SK-N-SH (cell line): ENCODE data around the gene ZNF227.
"Not testable (repeated sequence)": the region's sequence is repeated elsewhere in the genome, so short reads cannot be mapped to it uniquely, and the experiment has no call there.

Experiments
- EZH2phosphoT487 ChIP-seq: fragments of 200-600 bp; sonication (generic); IDR thresholded peaks from 2 replicates; pipeline ENCODE4 v1.6.1; 2017; ENCODE audit warnings: low read depth, mixed run types, mild to moderate bottlenecking, antibody characterized with exemption, moderate library complexity, borderline replicate concordance
- MXI1 ChIP-seq: IDR thresholded peaks from 2 replicates; pipeline ENCODE4 v1.6.1; 2012; ENCODE audit warnings: mild to moderate bottlenecking, low read depth, low read length, improper control_type of control experiment
- NRF1 ChIP-seq: IDR thresholded peaks from 2 replicates; pipeline ENCODE4 v1.6.1; 2012; ENCODE audit warnings: low read depth, mild to moderate bottlenecking, low read length
- POLR2AphosphoS5 ChIP-seq: IDR thresholded peaks from 2 replicates; pipeline ENCODE4 v1.6.1; 2012; ENCODE audit warnings: low read depth, low read length
- RAD21 ChIP-seq: IDR thresholded peaks from 2 replicates; pipeline ENCODE4 v1.6.1; 2012; ENCODE audit warnings: mild to moderate bottlenecking, low read length
- RCOR1 ChIP-seq: fragments of 150-350 bp; IDR thresholded peaks from 2 replicates; pipeline ENCODE4 v1.6.1; 2017; ENCODE audit warnings: antibody characterized with exemption, low read length
- SMC3 ChIP-seq: IDR thresholded peaks from 2 replicates; pipeline ENCODE4 v1.6.1; 2012; ENCODE audit warnings: low read depth, low read length, improper control_type of control experiment
- TAF1 ChIP-seq: IDR thresholded peaks from 2 replicates; pipeline ENCODE4 v1.6.1; 2012; ENCODE audit warnings: low read depth, mild to moderate bottlenecking, low read length, moderate library complexity, borderline replicate concordance
- TF ChIP-seq, protein P1 (sequence below): fragments of 150-350 bp; IDR thresholded peaks from 2 replicates; pipeline ENCODE4 v1.6.1; 2017; ENCODE audit warnings: antibody characterized with exemption, low read length, low read depth, borderline replicate concordance
- TF ChIP-seq, protein P2 (sequence below): fragments of 150-350 bp; IDR thresholded peaks from 2 replicates; pipeline ENCODE4 v1.6.1; 2016; ENCODE audit warnings: mild to moderate bottlenecking, low read depth, low read length
- TF ChIP-seq, protein P3 (sequence below): fragments of 200-600 bp; sonication (generic); IDR thresholded peaks from 2 replicates; pipeline ENCODE4 v1.6.1; 2017; ENCODE audit warnings: antibody characterized with exemption, mild to moderate bottlenecking, moderate library complexity

- TF ChIP-seq NRF1, POLR2AphosphoS5, EZH2phosphoT487, TAF1, SMC3, RAD21, RCOR1, MXI1: not testable (repeated sequence)
- TF ChIP-seq, protein P1, sequence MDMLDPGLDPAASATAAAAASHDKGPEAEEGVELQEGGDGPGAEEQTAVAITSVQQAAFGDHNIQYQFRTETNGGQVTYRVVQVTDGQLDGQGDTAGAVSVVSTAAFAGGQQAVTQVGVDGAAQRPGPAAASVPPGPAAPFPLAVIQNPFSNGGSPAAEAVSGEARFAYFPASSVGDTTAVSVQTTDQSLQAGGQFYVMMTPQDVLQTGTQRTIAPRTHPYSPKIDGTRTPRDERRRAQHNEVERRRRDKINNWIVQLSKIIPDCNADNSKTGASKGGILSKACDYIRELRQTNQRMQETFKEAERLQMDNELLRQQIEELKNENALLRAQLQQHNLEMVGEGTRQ = not testable (repeated sequence)
- TF ChIP-seq, protein P2, sequence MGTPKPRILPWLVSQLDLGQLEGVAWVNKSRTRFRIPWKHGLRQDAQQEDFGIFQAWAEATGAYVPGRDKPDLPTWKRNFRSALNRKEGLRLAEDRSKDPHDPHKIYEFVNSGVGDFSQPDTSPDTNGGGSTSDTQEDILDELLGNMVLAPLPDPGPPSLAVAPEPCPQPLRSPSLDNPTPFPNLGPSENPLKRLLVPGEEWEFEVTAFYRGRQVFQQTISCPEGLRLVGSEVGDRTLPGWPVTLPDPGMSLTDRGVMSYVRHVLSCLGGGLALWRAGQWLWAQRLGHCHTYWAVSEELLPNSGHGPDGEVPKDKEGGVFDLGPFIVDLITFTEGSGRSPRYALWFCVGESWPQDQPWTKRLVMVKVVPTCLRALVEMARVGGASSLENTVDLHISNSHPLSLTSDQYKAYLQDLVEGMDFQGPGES = not testable (repeated sequence)
- TF ChIP-seq, protein P3, sequence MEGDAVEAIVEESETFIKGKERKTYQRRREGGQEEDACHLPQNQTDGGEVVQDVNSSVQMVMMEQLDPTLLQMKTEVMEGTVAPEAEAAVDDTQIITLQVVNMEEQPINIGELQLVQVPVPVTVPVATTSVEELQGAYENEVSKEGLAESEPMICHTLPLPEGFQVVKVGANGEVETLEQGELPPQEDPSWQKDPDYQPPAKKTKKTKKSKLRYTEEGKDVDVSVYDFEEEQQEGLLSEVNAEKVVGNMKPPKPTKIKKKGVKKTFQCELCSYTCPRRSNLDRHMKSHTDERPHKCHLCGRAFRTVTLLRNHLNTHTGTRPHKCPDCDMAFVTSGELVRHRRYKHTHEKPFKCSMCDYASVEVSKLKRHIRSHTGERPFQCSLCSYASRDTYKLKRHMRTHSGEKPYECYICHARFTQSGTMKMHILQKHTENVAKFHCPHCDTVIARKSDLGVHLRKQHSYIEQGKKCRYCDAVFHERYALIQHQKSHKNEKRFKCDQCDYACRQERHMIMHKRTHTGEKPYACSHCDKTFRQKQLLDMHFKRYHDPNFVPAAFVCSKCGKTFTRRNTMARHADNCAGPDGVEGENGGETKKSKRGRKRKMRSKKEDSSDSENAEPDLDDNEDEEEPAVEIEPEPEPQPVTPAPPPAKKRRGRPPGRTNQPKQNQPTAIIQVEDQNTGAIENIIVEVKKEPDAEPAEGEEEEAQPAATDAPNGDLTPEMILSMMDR = not testable (repeated sequence)
Observed at GRCh38 chr19:44170660-44171059, 41.7 kb upstream of the ZNF227 start.
